Left lung (tissue), 10 donors: Measurements from ENCODE around the gene PARN. TPM values are rescaled to one million over a fixed set of nuclear protein-coding genes. Genes with fewer than 3 reads are reported as not detected.

Experiments used
- ATAC-seq: fragments of 200-7000 bp; cut with Tn5 transposase; one replicate; pipeline ENCODE4 v1.9.1; 2020; ENCODE audit warnings: moderate library complexity
- DNase-seq, 4 donors: peaks; one replicate each; pipeline ENCODE4 v3.0.0-alpha.2; 2013 to 2020
- H3K27ac ChIP-seq, 2 donors: fragments of 200-600 bp; sonication (generic) in 1 of 2; one replicate each; pipeline versions ENCODE4 v1.5.0 to v1.8.0; 2020 to 2021
- H3K27me3 ChIP-seq, 2 donors: fragments of 200-600 bp; sonication (generic) in 1 of 2; one replicate each; pipeline versions ENCODE4 v1.5.0 to v1.8.0; 2020 to 2021
- H3K36me3 ChIP-seq, 2 donors: fragments of 200-600 bp; sonication (generic) in 1 of 2; one replicate each; pipeline versions ENCODE4 v1.5.0 to v1.8.0; 2020 to 2021
- H3K4me1 ChIP-seq, 2 donors: fragments of 200-600 bp; one replicate each; pipeline ENCODE4 v1.8.0; 2021
- H3K4me3 ChIP-seq, 2 donors: fragments of 200-600 bp; sonication (generic) in 1 of 2; one replicate each; pipeline versions ENCODE4 v1.5.0 to v1.8.0; 2020 to 2021; ENCODE audit warnings: mild to moderate bottlenecking in 1 of 2
- H3K9me3 ChIP-seq, 2 donors: fragments of 200-600 bp; sonication (generic) in 1 of 2; one replicate each; pipeline versions ENCODE4 v1.5.0 to v1.8.0; 2020 to 2021
- CTCF ChIP-seq, 2 donors: fragments of 200-600 bp; sonication (generic) in 1 of 2; IDR thresholded peaks; one replicate each; pipeline versions ENCODE4 v1.5.0 to v1.8.0; 2021; ENCODE audit warnings: antibody characterized with exemption in 2 of 2
- intact Hi-C, 2 donors: fragments of 100-400 bp; cut with DNase I; formaldehyde crosslinking; loops; one replicate each; pipeline versions ENCODE4 v1.11.2 to v1.14.2; 2022
- polyA plus RNA-seq, 6 donors: library from polyadenylated mRNA; unstranded; fragments of 120-200 nt; gene quantifications; one replicate each; pipeline ENCODE4 v1.2.1, GENCODE V29; 2013; ENCODE audit not compliant: insufficient read length in 6 of 6
- total RNA-seq, 2 donors: library from RNA; stranded (reverse); fragmentation: NEBNext Ultra II Directional; extraction: Animal tissue kit (Norgen Biotek cat#: 25700); gene quantifications; one replicate each; pipeline ENCODE4 v1.2.1, GENCODE V29; 2021
- donor health status: DM: no; HTN: yes; CAD: no.
- donor health status: DM: no; HTN: no; CAD: no.

The PARN gene
- total and polyA plus RNA-seq, 8 donors, result 26.9 to 37.9 (median 27.7) TPM

GRCh38 chr16:14495213-14496046 is 134.6 kb downstream of the PARN start:
- DNase-seq (no peak), ATAC-seq (no peak)
- no peak overlapping the region for H3K27ac ChIP-seq
- intact Hi-C loops, result no loop called here
- H3K27me3 ChIP-seq, result no peaks in the 10 kb centered on the region
- H3K9me3 ChIP-seq, result no peaks in the 10 kb centered on the region
- no peaks in the 10 kb centered on the region for H3K36me3 ChIP-seq
- H3K4me3 ChIP-seq, result no peak overlapping the region
- no peaks in the 10 kb centered on the region for H3K4me1 ChIP-seq
- TF ChIP-seq CTCF (IDR thresholded peaks at IDR 0.05), result no peak

- H3K4me3 ChIP-seq, result no peak overlapping the region
- no peaks in the 10 kb centered on the region for H3K36me3 ChIP-seq
- ATAC-seq (no peak), DNase-seq (no peak)
- intact Hi-C loops, result no loop called here
- H3K4me1 ChIP-seq, result no peaks in the 10 kb centered on the region
- H3K9me3 ChIP-seq, result no peaks in the 10 kb centered on the region
- H3K27ac ChIP-seq, result no peak overlapping the region
- no peak for TF ChIP-seq CTCF (IDR thresholded peaks at IDR 0.05)
- H3K27me3 ChIP-seq, result no peaks in the 10 kb centered on the region
Measured at GRCh38 chr16:14494396-14494966, 135.6 kb downstream of the PARN start.

DNA sequence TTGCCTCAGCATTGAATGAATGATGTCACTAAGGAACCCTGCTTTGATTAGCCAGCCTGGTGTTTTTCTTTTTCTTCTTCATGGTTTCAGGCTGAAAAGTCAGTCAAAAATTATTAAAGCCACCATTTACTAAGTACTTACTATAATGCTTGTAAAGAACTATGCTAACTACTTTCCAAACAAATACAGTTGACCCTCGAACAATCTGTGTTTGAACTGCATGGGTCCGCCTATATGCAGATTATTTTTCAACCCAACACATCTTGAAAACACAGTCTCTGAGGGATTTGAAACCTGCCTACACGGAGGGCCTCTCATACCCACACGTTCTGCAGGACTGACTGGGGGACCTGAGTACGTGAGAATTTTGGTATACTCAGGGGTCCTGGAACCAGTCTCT is 136.3 kb downstream of the PARN start:
- no peaks in the 10 kb centered on the region for H3K36me3 ChIP-seq
- no peaks in the 10 kb centered on the region for H3K9me3 ChIP-seq
- H3K4me1 ChIP-seq, result no peaks in the 10 kb centered on the region
- H3K4me3 ChIP-seq, result no peak overlapping the region
- H3K27ac ChIP-seq, result no peak overlapping the region
- H3K27me3 ChIP-seq, result no peaks in the 10 kb centered on the region
- DNase-seq (no peak), ATAC-seq (no peak)
- intact Hi-C loops, result no loop called here
- no peak for TF ChIP-seq CTCF (IDR thresholded peaks at IDR 0.05)

DNA sequence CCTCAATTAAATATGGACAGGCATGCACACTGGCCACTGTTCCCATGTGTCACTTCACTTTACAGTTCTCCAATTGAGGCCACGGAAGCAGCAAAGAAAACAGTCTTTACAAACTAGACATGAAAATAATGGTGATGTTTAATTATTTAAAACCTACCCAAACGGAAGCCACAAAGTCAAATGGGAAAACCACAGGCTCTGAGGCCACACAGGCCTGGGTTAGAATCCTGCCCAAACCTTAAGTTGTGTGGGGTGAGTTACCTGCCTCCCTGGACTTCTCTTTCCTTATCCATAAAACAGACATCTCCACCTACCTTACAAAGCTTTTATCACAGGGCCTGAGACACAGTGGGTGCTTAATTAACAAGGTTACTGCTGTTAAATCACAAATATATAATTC is 137.4 kb downstream of the PARN start:
- Histone ChIP-seq H3K4me3 (no peak overlapping the region), H3K27ac (no peak overlapping the region), H3K4me1 (peaks cover 0 to 5% of the 10 kb centered on the region in 2 donors), H3K36me3 (no peaks in the 10 kb centered on the region), H3K9me3 (no peaks in the 10 kb centered on the region), H3K27me3 (no peaks in the 10 kb centered on the region)
- intact Hi-C loops, result no loop called here
- DNase-seq, result no peak
- ATAC-seq, result no peak
- no peak for TF ChIP-seq CTCF (IDR thresholded peaks at IDR 0.05)

- Histone ChIP-seq H3K4me3 (no peak overlapping the region), H3K4me1 (peaks cover 0 to 11% of the 10 kb centered on the region in 2 donors), H3K27ac (no peak overlapping the region), H3K27me3 (no peaks in the 10 kb centered on the region), H3K9me3 (no peaks in the 10 kb centered on the region), H3K36me3 (no peaks in the 10 kb centered on the region)
- intact Hi-C loops, result no loop called here
- TF ChIP-seq CTCF (IDR thresholded peaks at IDR 0.05), result no peak
- ATAC-seq (no peak), DNase-seq (no peak)
Measured at GRCh38 chr16:14491861-14492529, 138.1 kb downstream of the PARN start.
